ENCODE data around the gene GPR179. TPM values are rescaled to one million over a fixed set of nuclear protein-coding genes. Genes with fewer than 3 reads are reported as not detected.

GPR179 gene
- total RNA-seq, 2 donors from 2014 or later = not detected

DNA sequence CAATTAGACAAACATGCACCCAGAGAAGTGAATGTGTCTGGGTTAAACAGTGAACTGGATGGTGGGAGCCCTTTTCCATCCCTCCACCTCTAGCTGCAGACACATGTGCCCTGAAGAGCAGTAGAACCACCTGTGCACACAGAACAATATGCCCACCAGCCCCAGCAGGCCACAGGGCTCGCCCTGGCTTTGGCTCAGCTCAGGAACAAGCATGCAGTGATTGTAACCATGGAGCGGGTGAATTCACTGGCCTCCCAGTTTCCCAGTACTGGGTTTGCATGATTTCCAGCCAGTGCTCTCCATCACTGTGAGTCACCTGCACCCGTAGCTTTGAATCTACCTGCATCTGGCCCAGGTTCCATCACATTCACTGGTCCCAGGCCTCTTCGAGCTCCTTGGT is 5.2 kb downstream of the GPR179 start:
- peaks cover 11% of the 10 kb centered on the region for H3K4me1 Mint-ChIP-seq
- no peaks in the 10 kb centered on the region for H3K9me3 ChIP-seq (ENCODE audit: control insufficient read depth, low read length)
- TF ChIP-seq, protein P1, sequence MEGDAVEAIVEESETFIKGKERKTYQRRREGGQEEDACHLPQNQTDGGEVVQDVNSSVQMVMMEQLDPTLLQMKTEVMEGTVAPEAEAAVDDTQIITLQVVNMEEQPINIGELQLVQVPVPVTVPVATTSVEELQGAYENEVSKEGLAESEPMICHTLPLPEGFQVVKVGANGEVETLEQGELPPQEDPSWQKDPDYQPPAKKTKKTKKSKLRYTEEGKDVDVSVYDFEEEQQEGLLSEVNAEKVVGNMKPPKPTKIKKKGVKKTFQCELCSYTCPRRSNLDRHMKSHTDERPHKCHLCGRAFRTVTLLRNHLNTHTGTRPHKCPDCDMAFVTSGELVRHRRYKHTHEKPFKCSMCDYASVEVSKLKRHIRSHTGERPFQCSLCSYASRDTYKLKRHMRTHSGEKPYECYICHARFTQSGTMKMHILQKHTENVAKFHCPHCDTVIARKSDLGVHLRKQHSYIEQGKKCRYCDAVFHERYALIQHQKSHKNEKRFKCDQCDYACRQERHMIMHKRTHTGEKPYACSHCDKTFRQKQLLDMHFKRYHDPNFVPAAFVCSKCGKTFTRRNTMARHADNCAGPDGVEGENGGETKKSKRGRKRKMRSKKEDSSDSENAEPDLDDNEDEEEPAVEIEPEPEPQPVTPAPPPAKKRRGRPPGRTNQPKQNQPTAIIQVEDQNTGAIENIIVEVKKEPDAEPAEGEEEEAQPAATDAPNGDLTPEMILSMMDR (conservative IDR thresholded peaks at IDR 0.05) = no peak
- H3K9me3 Mint-ChIP-seq = no peaks in the 10 kb centered on the region
- H3K4me3 Mint-ChIP-seq = no peak overlapping the region
- no peak for DNase-seq
- H3K4me3 ChIP-seq (ENCODE audit: low read length) = no peak overlapping the region
- H3K27me3 ChIP-seq (ENCODE audit: control insufficient read depth, insufficient read depth, low read length, poor library complexity, severe bottlenecking) = no peaks in the 10 kb centered on the region
- no peaks in the 10 kb centered on the region for H3K36me3 ChIP-seq (ENCODE audit: control insufficient read depth, insufficient read depth, low read length)
- peaks cover 2% of the 10 kb centered on the region for H3K27me3 Mint-ChIP-seq (ENCODE audit: insufficient read depth)
- H3K27ac ChIP-seq (ENCODE audit: low read depth, low read length) = no peak overlapping the region
- H3K36me3 Mint-ChIP-seq (ENCODE audit: low read depth) = no peaks in the 10 kb centered on the region
- H3K4me1 ChIP-seq (ENCODE audit: control insufficient read depth, insufficient read depth, low read length) = peaks cover 5% of the 10 kb centered on the region
- H3K27ac Mint-ChIP-seq = no peak overlapping the region
- WGBS, 2 experiments (ENCODE audit: insufficient coverage in 1 of 2, insufficient read length in 1 of 2) = 92 to 96% methylated on average over 4 of the region's 4 CpGs
- H3K9ac ChIP-seq (ENCODE audit: extremely low read depth, low read length, poor library complexity, severe bottlenecking) = no peak overlapping the region

DNA sequence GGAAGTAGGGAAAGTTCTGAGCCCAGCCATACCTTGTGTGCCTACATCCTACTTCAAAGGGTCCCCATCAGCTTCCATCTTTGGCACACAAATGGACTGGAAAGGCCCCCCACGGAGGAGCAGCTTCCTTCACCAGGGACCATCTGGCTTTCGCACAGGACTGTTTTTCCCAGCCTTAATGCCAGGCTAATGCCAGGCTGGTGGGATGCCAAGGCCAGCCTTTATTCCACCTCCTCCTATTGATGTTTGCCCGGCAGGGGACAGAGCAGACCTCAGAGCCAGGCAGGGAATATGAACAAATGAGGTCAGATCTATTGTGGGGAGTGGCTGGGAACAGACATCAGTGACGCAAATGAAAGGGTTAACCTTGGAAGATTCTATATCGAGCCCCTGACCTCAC is 5.7 kb downstream of the GPR179 start:
- TF ChIP-seq, protein P1 (conservative IDR thresholded peaks at IDR 0.05) = no peak
- Mint-ChIP-seq H3K27me3 (ENCODE audit: insufficient read depth) (peaks cover 2% of the 10 kb centered on the region), H3K27ac (no peak overlapping the region), H3K9me3 (no peaks in the 10 kb centered on the region), H3K36me3 (ENCODE audit: low read depth) (no peaks in the 10 kb centered on the region), H3K4me3 (no peak overlapping the region), H3K4me1 (peaks cover 11% of the 10 kb centered on the region)
- 96 to 97% methylated on average over 4 to 5 of the region's 5 CpGs for WGBS, 2 experiments (ENCODE audit: insufficient coverage in 1 of 2, insufficient read length in 1 of 2)
- H3K9me3 ChIP-seq (ENCODE audit: control insufficient read depth, low read length) = no peaks in the 10 kb centered on the region
- no peak overlapping the region for H3K4me3 ChIP-seq (ENCODE audit: low read length)
- no peak overlapping the region for H3K9ac ChIP-seq (ENCODE audit: extremely low read depth, low read length, poor library complexity, severe bottlenecking)
- DNase-seq = no peak
- no peaks in the 10 kb centered on the region for H3K36me3 ChIP-seq (ENCODE audit: control insufficient read depth, insufficient read depth, low read length)
- H3K27me3 ChIP-seq (ENCODE audit: control insufficient read depth, insufficient read depth, low read length, poor library complexity, severe bottlenecking) = no peaks in the 10 kb centered on the region
- H3K4me1 ChIP-seq (ENCODE audit: control insufficient read depth, insufficient read depth, low read length) = peaks cover 5% of the 10 kb centered on the region
- no peak overlapping the region for H3K27ac ChIP-seq (ENCODE audit: low read depth, low read length)

DNA sequence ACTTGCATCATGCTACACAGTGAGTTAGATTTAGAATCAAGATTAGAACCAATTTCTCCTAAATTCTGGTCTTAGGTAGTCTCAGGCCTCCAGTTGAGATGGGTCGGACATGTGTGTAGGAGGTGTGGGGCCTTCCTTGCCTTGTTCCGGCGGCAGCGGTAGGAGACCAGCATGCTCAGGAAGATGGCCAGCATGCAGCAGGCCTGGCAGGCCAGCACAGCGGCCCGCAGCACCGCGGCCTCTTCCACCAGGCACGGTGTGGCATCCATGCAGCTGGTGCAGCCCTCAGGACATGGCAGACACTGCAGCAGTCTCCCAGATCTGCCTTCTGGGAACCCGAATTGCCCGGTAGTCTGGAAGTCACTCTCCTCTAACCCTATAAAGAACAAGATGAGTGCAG is 6.9 kb downstream of the GPR179 start:
- Histone ChIP-seq H3K9me3 (ENCODE audit: control insufficient read depth, low read length) (no peaks in the 10 kb centered on the region), H3K4me1 (ENCODE audit: control insufficient read depth, insufficient read depth, low read length) (peaks cover 5% of the 10 kb centered on the region), H3K9ac (ENCODE audit: extremely low read depth, low read length, poor library complexity, severe bottlenecking) (no peak overlapping the region), H3K27ac (ENCODE audit: low read depth, low read length) (no peak overlapping the region), H3K4me3 (ENCODE audit: low read length) (no peak overlapping the region), H3K27me3 (ENCODE audit: control insufficient read depth, insufficient read depth, low read length, poor library complexity, severe bottlenecking) (no peaks in the 10 kb centered on the region), H3K36me3 (ENCODE audit: control insufficient read depth, insufficient read depth, low read length) (no peaks in the 10 kb centered on the region)
- TF ChIP-seq, protein P1 (conservative IDR thresholded peaks at IDR 0.05) = no peak
- H3K27ac Mint-ChIP-seq = no peak overlapping the region
- DNase-seq = no peak
- H3K36me3 Mint-ChIP-seq (ENCODE audit: low read depth) = no peaks in the 10 kb centered on the region
- H3K4me3 Mint-ChIP-seq = no peak overlapping the region
- peaks cover 2% of the 10 kb centered on the region for H3K27me3 Mint-ChIP-seq (ENCODE audit: insufficient read depth)
- H3K4me1 Mint-ChIP-seq = peaks cover 14% of the 10 kb centered on the region
- WGBS, 2 experiments (ENCODE audit: insufficient coverage in 1 of 2, insufficient read length in 1 of 2) = 93 to 100% methylated on average over 8 to 11 of the region's 11 CpGs
- no peaks in the 10 kb centered on the region for H3K9me3 Mint-ChIP-seq

All from endodermal cell (in vitro differentiated cells).